ENCODE results near the gene ADAMTS12.

GRCh38 chr5:33479311-33479710 lies 412.5 kb downstream of the ADAMTS12 start:
- TF ChIP-seq, protein P1, sequence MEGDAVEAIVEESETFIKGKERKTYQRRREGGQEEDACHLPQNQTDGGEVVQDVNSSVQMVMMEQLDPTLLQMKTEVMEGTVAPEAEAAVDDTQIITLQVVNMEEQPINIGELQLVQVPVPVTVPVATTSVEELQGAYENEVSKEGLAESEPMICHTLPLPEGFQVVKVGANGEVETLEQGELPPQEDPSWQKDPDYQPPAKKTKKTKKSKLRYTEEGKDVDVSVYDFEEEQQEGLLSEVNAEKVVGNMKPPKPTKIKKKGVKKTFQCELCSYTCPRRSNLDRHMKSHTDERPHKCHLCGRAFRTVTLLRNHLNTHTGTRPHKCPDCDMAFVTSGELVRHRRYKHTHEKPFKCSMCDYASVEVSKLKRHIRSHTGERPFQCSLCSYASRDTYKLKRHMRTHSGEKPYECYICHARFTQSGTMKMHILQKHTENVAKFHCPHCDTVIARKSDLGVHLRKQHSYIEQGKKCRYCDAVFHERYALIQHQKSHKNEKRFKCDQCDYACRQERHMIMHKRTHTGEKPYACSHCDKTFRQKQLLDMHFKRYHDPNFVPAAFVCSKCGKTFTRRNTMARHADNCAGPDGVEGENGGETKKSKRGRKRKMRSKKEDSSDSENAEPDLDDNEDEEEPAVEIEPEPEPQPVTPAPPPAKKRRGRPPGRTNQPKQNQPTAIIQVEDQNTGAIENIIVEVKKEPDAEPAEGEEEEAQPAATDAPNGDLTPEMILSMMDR (conservative IDR thresholded peaks at IDR 0.05; ENCODE audit: low read length) = no peak
- no peak for TF ChIP-seq EZH2phosphoT487 (IDR thresholded peaks at IDR 0.05; ENCODE audit: borderline replicate concordance, low read depth, low read length)

Data from OCI-LY7 (cell line).